ENCODE measurements around the gene LRP5.

DNA sequence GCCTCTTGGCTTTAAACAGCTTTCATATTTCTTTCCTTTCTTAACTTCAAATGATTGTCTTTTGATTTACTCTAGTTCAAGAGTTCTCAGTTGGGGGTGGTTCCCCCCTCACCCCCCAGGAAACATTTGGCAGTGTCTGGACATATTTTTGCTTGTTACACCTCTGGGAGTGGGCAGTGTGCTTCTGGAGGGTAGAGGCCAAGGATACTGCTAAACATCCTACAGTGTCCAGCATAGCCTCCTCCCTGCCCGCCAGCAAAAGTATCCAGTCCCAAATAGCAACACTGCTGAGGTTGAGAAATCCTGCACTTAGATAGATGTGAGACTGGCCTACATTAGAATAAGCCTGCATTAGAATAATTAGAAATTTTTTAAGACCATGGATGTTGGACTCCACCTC is 151.3 kb downstream of the LRP5 start:
- TF ChIP-seq, protein P1, sequence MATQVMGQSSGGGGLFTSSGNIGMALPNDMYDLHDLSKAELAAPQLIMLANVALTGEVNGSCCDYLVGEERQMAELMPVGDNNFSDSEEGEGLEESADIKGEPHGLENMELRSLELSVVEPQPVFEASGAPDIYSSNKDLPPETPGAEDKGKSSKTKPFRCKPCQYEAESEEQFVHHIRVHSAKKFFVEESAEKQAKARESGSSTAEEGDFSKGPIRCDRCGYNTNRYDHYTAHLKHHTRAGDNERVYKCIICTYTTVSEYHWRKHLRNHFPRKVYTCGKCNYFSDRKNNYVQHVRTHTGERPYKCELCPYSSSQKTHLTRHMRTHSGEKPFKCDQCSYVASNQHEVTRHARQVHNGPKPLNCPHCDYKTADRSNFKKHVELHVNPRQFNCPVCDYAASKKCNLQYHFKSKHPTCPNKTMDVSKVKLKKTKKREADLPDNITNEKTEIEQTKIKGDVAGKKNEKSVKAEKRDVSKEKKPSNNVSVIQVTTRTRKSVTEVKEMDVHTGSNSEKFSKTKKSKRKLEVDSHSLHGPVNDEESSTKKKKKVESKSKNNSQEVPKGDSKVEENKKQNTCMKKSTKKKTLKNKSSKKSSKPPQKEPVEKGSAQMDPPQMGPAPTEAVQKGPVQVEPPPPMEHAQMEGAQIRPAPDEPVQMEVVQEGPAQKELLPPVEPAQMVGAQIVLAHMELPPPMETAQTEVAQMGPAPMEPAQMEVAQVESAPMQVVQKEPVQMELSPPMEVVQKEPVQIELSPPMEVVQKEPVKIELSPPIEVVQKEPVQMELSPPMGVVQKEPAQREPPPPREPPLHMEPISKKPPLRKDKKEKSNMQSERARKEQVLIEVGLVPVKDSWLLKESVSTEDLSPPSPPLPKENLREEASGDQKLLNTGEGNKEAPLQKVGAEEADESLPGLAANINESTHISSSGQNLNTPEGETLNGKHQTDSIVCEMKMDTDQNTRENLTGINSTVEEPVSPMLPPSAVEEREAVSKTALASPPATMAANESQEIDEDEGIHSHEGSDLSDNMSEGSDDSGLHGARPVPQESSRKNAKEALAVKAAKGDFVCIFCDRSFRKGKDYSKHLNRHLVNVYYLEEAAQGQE (IDR thresholded peaks at IDR 0.05; ENCODE audit: insufficient read depth in 1 of 2, low read depth in 2 of 2, low read length in 2 of 2) = no peak
- TF ChIP-seq TAF1 (IDR thresholded peaks at IDR 0.05; ENCODE audit: borderline replicate concordance, insufficient read depth, low read length) = no peak
